Neural crest cell (in vitro differentiated cells): ENCODE data around the gene NHSL2. TPM values are rescaled to one million over a fixed set of nuclear protein-coding genes. Genes with fewer than 3 reads are reported as not detected.
A peak's percentile ranks its signal among the peaks of the same experiment; 100 is the strongest.

ENCODE experiments used
- DNase-seq: peaks from one replicate; pipeline ENCODE4 v3.0.0; 2021; ENCODE audit warnings: low read depth, mixed read lengths, low spot score
- H3K27ac Mint-ChIP-seq: one replicate; pipeline ENCODE4 v1.8.0; 2021; ENCODE audit warnings: mild to moderate bottlenecking, mixed read lengths; ENCODE audit not compliant: unreplicated experiment
- H3K27me3 Mint-ChIP-seq: 2 replicates; pipeline ENCODE4 v1.8.0; 2021; ENCODE audit warnings: low read depth, mild to moderate bottlenecking, mixed read lengths
- H3K36me3 Mint-ChIP-seq: 2 replicates; pipeline ENCODE4 v1.8.0; 2021; ENCODE audit warnings: low read depth, mild to moderate bottlenecking, mixed read lengths
- H3K4me1 Mint-ChIP-seq: 2 replicates; pipeline ENCODE4 v1.8.0; 2021; ENCODE audit warnings: mixed read lengths
- H3K4me3 Mint-ChIP-seq: one replicate; pipeline ENCODE4 v1.8.0; 2021; ENCODE audit warnings: mild to moderate bottlenecking, mixed read lengths
- H3K9me3 Mint-ChIP-seq: 2 replicates; pipeline ENCODE4 v1.8.0; 2021; ENCODE audit warnings: mixed read lengths
- total RNA-seq: library from RNA; stranded (reverse); gene quantifications from 2 replicates; pipeline ENCODE4 v1.2.1, GENCODE V29; 2021
- TF ChIP-seq, protein P1 (sequence below): fragments of 200-600 bp; sonication (generic); conservative IDR thresholded peaks from 2 replicates; pipeline ENCODE4 v1.5.0; 2021; ENCODE audit warnings: antibody characterized with exemption, mild to moderate bottlenecking

NHSL2 gene
- total RNA-seq, 1 donor from 2014 or later = 9.9 TPM

DNA sequence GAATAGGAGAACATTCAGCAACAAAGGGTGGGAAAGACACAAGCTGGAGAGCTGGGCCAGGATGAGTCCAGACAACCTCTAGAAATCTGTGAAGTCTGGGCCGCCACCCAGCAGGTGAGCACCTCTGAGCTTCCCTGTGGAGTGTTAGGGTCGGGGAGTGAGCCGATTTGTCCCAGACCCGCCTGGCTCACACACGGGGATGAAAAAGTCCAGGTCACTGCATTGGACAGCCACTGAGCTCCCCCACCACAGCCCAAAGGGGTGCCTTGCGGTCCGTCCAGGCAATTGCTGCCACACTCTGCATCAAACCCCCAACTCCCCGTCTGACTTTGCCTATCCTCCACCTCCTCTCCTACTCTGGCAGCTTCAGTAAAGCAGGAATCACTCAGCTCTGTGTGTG is 38.7 kb downstream of the NHSL2 start:
- peaks cover 27% of the 10 kb centered on the region for H3K4me1 Mint-ChIP-seq
- no peak for DNase-seq
- H3K4me3 Mint-ChIP-seq = no peak overlapping the region
- no peaks in the 10 kb centered on the region for H3K27me3 Mint-ChIP-seq
- no peak overlapping the region for H3K27ac Mint-ChIP-seq
- H3K36me3 Mint-ChIP-seq = no peaks in the 10 kb centered on the region
- TF ChIP-seq, protein P1, sequence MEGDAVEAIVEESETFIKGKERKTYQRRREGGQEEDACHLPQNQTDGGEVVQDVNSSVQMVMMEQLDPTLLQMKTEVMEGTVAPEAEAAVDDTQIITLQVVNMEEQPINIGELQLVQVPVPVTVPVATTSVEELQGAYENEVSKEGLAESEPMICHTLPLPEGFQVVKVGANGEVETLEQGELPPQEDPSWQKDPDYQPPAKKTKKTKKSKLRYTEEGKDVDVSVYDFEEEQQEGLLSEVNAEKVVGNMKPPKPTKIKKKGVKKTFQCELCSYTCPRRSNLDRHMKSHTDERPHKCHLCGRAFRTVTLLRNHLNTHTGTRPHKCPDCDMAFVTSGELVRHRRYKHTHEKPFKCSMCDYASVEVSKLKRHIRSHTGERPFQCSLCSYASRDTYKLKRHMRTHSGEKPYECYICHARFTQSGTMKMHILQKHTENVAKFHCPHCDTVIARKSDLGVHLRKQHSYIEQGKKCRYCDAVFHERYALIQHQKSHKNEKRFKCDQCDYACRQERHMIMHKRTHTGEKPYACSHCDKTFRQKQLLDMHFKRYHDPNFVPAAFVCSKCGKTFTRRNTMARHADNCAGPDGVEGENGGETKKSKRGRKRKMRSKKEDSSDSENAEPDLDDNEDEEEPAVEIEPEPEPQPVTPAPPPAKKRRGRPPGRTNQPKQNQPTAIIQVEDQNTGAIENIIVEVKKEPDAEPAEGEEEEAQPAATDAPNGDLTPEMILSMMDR = no peak
- H3K9me3 Mint-ChIP-seq = no peaks in the 10 kb centered on the region

- Mint-ChIP-seq H3K9me3 (no peaks in the 10 kb centered on the region), H3K4me3 (no peak overlapping the region), H3K27me3 (no peaks in the 10 kb centered on the region), H3K4me1 (peaks cover 33% of the 10 kb centered on the region), H3K36me3 (no peaks in the 10 kb centered on the region), H3K27ac (no peak overlapping the region)
- no peak for DNase-seq
- TF ChIP-seq, protein P1 = no peak
Observed at GRCh38 chrX:71949844-71950445, 39.3 kb downstream of the NHSL2 start.

GRCh38 chrX:71953391-71953790 is 42.7 kb downstream of the NHSL2 start:
- no peaks in the 10 kb centered on the region for H3K9me3 Mint-ChIP-seq

DNA sequence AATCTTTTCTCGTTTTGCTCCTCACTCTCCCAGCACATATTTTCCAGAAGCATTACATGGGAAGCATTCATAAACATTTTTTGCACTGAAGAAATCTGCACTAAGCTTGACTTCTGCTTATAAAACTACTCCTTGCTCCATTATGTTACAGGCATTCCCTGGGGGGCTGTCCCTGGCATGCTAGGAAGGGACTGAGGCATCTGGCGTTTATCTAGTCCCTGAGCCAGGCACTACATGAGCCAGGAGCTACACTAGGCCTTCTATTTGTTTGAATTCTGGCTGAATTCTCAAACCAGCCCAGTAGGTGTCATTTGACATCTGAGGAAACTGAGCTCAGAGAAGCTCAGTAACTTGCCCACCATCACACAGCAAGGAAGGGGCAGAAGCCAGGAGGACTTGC is 43.3 kb downstream of the NHSL2 start:
- H3K4me3 Mint-ChIP-seq = no peak overlapping the region
- peak overlapping the region; percentile 39 for H3K27ac Mint-ChIP-seq
- TF ChIP-seq, protein P1 = no peak
- H3K36me3 Mint-ChIP-seq = no peaks in the 10 kb centered on the region
- peaks cover 59% of the 10 kb centered on the region for H3K4me1 Mint-ChIP-seq
- H3K9me3 Mint-ChIP-seq = no peaks in the 10 kb centered on the region
- H3K27me3 Mint-ChIP-seq = no peaks in the 10 kb centered on the region
- DNase-seq = no peak

More at GRCh38 chrX:71953391-71953790, 42.7 kb downstream of the NHSL2 start:
- TF ChIP-seq, protein P1 = no peak
- peaks cover 53% of the 10 kb centered on the region for H3K4me1 Mint-ChIP-seq
- H3K36me3 Mint-ChIP-seq = no peaks in the 10 kb centered on the region
- H3K27me3 Mint-ChIP-seq = no peaks in the 10 kb centered on the region
- no peak overlapping the region for H3K4me3 Mint-ChIP-seq
- no peak overlapping the region for H3K27ac Mint-ChIP-seq
- DNase-seq = no peak

DNA sequence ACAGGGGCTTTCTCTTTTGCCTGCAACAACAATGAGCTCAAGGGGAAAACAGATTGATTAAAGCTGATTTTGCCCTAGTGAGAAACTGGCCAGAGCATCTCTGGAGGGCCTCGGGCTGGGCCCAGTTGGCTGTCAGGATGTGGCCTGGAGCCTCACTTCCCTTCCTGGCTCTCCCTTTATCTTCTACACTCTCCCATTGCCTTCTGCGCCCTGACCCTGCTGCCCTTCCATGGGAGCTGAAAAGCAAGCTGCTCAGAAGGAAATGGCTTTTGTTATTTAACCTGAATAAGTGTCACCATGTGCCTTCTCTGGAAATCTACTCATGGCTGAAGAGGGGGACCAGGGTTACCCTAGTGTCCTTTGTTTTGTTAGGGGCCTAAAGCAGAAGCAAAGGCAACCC is 43.8 kb downstream of the NHSL2 start:
- Mint-ChIP-seq H3K4me1 (peaks cover 62% of the 10 kb centered on the region), H3K27ac (peak overlapping the region; percentile 78), H3K4me3 (no peak overlapping the region), H3K9me3 (no peaks in the 10 kb centered on the region), H3K36me3 (no peaks in the 10 kb centered on the region), H3K27me3 (no peaks in the 10 kb centered on the region)
- TF ChIP-seq, protein P1 = no peak
- no peak for DNase-seq
